ENCODE data around the gene BMP6. TPM values are rescaled to one million over a fixed set of nuclear protein-coding genes. Genes with fewer than 3 reads are reported as not detected.
A peak's percentile ranks its signal among the peaks of the same experiment; 100 is the strongest.

BMP6 gene
- total and polyA plus RNA-seq, 10 of the 15 experiments (the other 5 are each of a cell fraction or from before 2014, with no cell fraction given), result 0.02 to 0.15 (median 0.05) TPM; not detected in 5

DNA sequence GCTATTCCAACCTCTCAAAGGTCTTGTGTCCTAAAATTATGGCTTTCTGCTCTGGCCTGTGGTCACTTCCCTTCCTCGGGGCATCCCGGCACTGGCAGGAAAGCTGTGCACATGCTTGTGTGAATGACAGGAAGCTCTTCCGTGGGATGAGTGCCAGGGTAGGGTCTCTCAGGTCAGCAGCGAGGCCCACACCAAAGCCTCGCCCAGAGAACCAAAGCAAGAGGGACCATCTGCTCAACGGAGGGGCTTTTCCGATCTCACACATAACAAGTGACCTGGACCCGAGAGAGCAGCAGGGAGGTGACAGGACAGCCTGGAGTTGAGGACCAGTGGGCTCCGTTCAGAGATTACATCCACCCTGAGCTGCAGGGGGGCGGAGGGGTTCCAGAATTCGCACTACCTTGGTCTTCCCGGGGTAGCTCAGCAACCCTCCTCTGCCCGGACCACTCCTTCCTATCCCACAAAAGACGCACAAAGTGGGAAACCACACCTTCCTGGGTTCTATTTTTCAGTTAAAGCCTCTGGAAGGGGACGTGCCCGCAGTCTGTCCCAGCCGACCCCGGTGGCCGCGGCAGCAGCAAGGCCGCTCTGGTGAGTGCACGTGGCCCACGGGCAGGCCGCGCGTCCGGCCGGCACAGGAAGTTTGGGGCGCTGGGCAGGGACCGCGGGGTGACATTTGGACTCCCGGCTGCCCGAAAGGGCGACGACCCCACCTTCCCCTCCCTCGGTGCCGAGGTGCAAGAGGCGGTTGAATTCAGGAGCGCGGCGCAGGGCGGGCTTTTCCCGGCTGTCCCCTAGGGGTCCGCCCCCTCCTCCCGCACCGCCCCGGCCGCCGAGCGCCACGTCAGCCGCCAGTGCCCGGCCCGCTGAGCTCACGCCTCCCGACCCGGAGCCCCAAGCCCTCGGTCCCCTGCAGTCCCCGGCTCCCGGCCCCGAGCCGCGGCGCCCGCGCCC, 183.7 kb downstream of the BMP6 start (continued):
- TF ChIP-seq ZNF687 (IDR thresholded peaks at IDR 0.05) (peak; percentile 67), MEF2A (IDR thresholded peaks at IDR 0.05; ENCODE audit: insufficient read depth, low read depth, low read length) (no peak), LARP7 (IDR thresholded peaks at IDR 0.05) (peak; percentile 27; the same call in 1 of the 2 replicates), YBX1 (IDR thresholded peaks at IDR 0.05) (no peak)

- Histone ChIP-seq H2AFZ (ENCODE audit: control insufficient read depth, low read depth, low read length) (no peak overlapping the region; the same call in 1 of the 2 replicates), H3K9ac (ENCODE audit: control insufficient read depth, insufficient read depth, low read length) (peak overlapping the region; percentile 83; the same call in 1 of the 2 replicates), H3K36me3 (ENCODE audit: control insufficient read depth in 2 of 2, insufficient read depth in 2 of 2, low read length in 1 of 2) (0 out of 4 replicates have a peak, but pooled peaks cover 0 to 10% of the 10 kb centered on the region in 2 experiments), H3K4me1 (ENCODE audit: control insufficient read depth, insufficient read depth, low read length) (peaks cover 50% of the 10 kb centered on the region), H3K4me2 (ENCODE audit: control insufficient read depth, insufficient read depth) (peak overlapping the region; percentile 44; the same call in 1 of the 2 replicates), H3K9me3 (replicated peaks; ENCODE audit: control insufficient read depth, insufficient read depth, low read length) (no peaks in the 10 kb centered on the region; the same call in 2 of the 3 replicates), H3K27me3 (replicated peaks in 1 of 2; ENCODE audit: control insufficient read depth in 2 of 2, insufficient read depth in 2 of 2, low read length in 1 of 2) (peaks cover 0 to 3% of the 10 kb centered on the region in 2 experiments; a peak in 2 of 4 replicates), H4K20me1 (ENCODE audit: control insufficient read depth, insufficient read depth) (peaks cover 6% of the 10 kb centered on the region; the same call in 1 of the 2 replicates), H3K27ac (ENCODE audit: control insufficient read depth, insufficient read depth) (peak overlapping the region; percentile 41), H3K4me3 (peak overlapping the region; percentile 83), H3K79me2 (ENCODE audit: control insufficient read depth, insufficient read depth, low read length) (peaks cover 46% of the 10 kb centered on the region)
- FAIRE-seq (no peak), DNase-seq (ENCODE audit: low read depth, low spot score) (no peak), ATAC-seq (no peak; the same call in 2 of the 3 replicates)
- in situ Hi-C loops (cut with MboI) (no loop called here), intact Hi-C loops (cut with micrococcal nuclease; ENCODE audit: unreplicated experiment) (no loop called here)
- ChIA-PET SMC1A (ENCODE audit: uncharacterized antibody, unreplicated experiment) (no interaction called here), POLR2A (no interaction called here), RAD21 (ENCODE audit: unreplicated experiment) (interaction anchor here (1.7 kb wide), 1 partner anchor 29 kb away, joined by 3 read pairs; no protein-coding TSS in a partner anchor), CTCF (no interaction called here)
- no peak for TF ChIP-seq CBX3 (IDR thresholded peaks at IDR 0.05; ENCODE audit: borderline replicate concordance, low read depth)
- peak in 1 of 2 experiments; percentile 51; a peak in 2 of 4 replicates for TF ChIP-seq BHLHE40 (IDR thresholded peaks at IDR 0.05; ENCODE audit: borderline replicate concordance in 1 of 2, low read depth in 2 of 2, low read length in 1 of 2)
- WGBS (ENCODE audit: insufficient coverage, insufficient replicate concordance, low lambda C conversion rate, missing lambda C conversion rate), result 4% methylated on average over 26 of the region's 57 CpGs
- BruUV-seq (replicated peaks), result no TSS peak
Measured at GRCh38 chr6:7910298-7910653, 184.4 kb downstream of the BMP6 start.
